C4-2B (cell line): ENCODE data around the gene ZDHHC5.
A peak's percentile ranks its signal among the peaks of the same experiment; 100 is the strongest.

Experiments
- H3K27ac ChIP-seq: fragments of 450-650 bp; 2 replicates; pipeline ENCODE4 v1.5.1; 2017
- CTCF ChIP-seq: fragments of 450-650 bp; conservative IDR thresholded peaks from 2 replicates; pipeline ENCODE4 v1.5.1; 2017; ENCODE audit warnings: mild to moderate bottlenecking
- ZFX ChIP-seq: fragments of 450-650 bp; IDR thresholded peaks from 2 replicates; pipeline ENCODE4 v1.6.1; 2017

Gene ZDHHC5

GRCh38 chr11:57741132-57742086 is 73.5 kb downstream of the ZDHHC5 start, which contains the start of gene SELENOH:
TSS of gene SELENOH (plus strand) at chr11:57741491. CDS start at chr11:57741596, 105 bp downstream.
- H3K27ac ChIP-seq: peak within 1 kb of the TSS; percentile 85
- TF ChIP-seq ZFX (peak; percentile 43), CTCF (no peak)

- H3K27ac ChIP-seq: peak overlapping the region; percentile 85
- TF ChIP-seq ZFX (no peak), CTCF (no peak)
Observed at GRCh38 chr11:57742087-57742452, 74.2 kb downstream of the ZDHHC5 start.

DNA sequence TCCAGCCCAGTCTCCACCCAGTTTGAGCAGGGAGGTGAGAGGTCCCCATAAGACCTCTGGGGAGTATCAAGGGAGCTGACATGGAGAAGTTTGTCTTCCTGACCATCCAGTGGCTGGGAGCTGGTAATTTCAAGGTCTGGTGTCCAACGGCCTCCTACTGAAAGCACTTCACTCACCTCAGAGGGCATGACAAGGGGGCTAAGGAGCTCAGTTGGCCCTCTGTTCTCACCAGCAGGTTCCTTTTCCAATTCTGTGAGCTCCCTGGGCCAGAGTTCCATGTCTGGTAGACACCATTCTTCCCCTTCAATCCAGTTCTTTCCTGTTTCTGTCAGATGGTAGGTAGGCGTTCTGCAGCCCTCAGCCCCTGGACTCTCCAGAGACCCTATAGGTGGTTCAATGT is 76.4 kb downstream of the ZDHHC5 start:
- TF ChIP-seq ZFX (no peak), CTCF (no peak)

GRCh38 chr11:57745206-57745605 is 77.3 kb downstream of the ZDHHC5 start:
- no peak for TF ChIP-seq ZFX
- TF ChIP-seq CTCF: no peak
- H3K27ac ChIP-seq: no peak overlapping the region

More for the DNA sequence above, 76.4 kb downstream of the ZDHHC5 start:
- H3K27ac ChIP-seq: no peak overlapping the region

DNA sequence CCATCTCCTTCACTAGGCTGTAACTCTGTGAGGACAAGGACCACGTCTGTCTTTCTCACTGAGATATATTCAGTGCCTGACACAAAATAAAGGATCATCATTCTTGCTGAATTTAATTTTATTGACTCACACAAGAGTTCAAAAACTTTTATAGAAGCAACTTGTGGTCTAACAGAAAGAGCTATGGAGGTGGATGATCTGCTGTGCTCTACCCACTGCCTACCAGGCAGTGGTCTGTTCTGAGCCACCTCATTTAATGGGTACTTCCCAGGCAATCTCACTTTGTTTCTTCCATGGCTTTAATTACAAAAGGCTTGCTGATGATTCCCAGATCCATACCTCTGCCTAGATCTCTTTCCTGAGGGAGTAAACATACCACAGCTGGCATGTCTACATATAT is 79.0 kb downstream of the ZDHHC5 start:
- no peak for TF ChIP-seq CTCF
- no peak for TF ChIP-seq ZFX
- H3K27ac ChIP-seq: no peak overlapping the region
